K562 (cell line): Measurements from ENCODE around the gene POLE2. TPM values are rescaled to one million over a fixed set of nuclear protein-coding genes. Genes with fewer than 3 reads are reported as not detected.

Experiments
- AFF4 ChIP-seq: sonication (generic); formaldehyde crosslinking; IDR thresholded peaks from 2 replicates; pipeline ENCODE4 v1.8.0; 2023; ENCODE audit warnings: mild to moderate bottlenecking, missing genetic modification reagents
- CCNT2 ChIP-seq: IDR thresholded peaks from 2 replicates; pipeline ENCODE4 v1.6.1; 2011; ENCODE audit warnings: borderline replicate concordance, low read depth, mild to moderate bottlenecking, moderate library complexity, mixed read lengths, low read length; ENCODE audit not compliant: insufficient read length; ENCODE audit errors: extremely low read depth
- CXXC5 ChIP-seq: fragments of 250-450 bp; sonication (Bioruptor Pico); IDR thresholded peaks from 2 replicates; pipeline ENCODE4 v1.8.0; 2022; ENCODE audit warnings: inconsistent platforms, mild to moderate bottlenecking, moderate library complexity
- GABPA ChIP-seq: fragments of 200-800 bp; sonication (Bioruptor generic); conservative IDR thresholded peaks from 2 replicates; pipeline ENCODE4 v1.6.1; 2016; ENCODE audit warnings: low read depth, missing genetic modification characterization, missing compliant biosample characterization
- KDM5B ChIP-seq: fragments of 200-600 bp; sonication (generic); IDR thresholded peaks from 2 replicates; pipeline ENCODE4 v1.6.1; 2012; ENCODE audit warnings: low read depth, mild to moderate bottlenecking, moderate library complexity, low read length, control low read depth, inconsistent platforms; ENCODE audit not compliant: insufficient replicate concordance
- LCOR ChIP-seq: sonication (generic); formaldehyde crosslinking; IDR thresholded peaks from 2 replicates; pipeline ENCODE4 v1.8.0; 2022; ENCODE audit warnings: mild to moderate bottlenecking, missing genetic modification reagents
- NCOA1 ChIP-seq: fragments of 450-650 bp; IDR thresholded peaks from 2 replicates; pipeline ENCODE4 v1.6.1; 2016; ENCODE audit warnings: low read depth
- NFRKB ChIP-seq: fragments of 450-650 bp; IDR thresholded peaks from 2 replicates; pipeline ENCODE4 v1.6.1; 2016; ENCODE audit warnings: low read depth
- NFXL1 ChIP-seq: fragments of 450-650 bp; formaldehyde crosslinking; IDR thresholded peaks from 2 replicates; pipeline ENCODE4 v1.4.0; 2021; ENCODE audit warnings: mild to moderate bottlenecking
- PHB ChIP-seq: fragments of 250-450 bp; sonication (Bioruptor Pico); IDR thresholded peaks from 2 replicates; pipeline ENCODE4 v1.5.0; 2021
- POLR2A ChIP-seq: fragments of 450-650 bp; conservative IDR thresholded peaks from 2 replicates; pipeline ENCODE4 v1.6.1; 2016
- RBFOX2 ChIP-seq: fragments of 200-400 bp; formaldehyde crosslinking; IDR thresholded peaks from 2 replicates; pipeline ENCODE4 v1.6.1; 2017; ENCODE audit warnings: low read depth, mild to moderate bottlenecking, low read length, moderate library complexity
- TOE1 ChIP-seq, 2 experiments: fragments of 450-650 bp in 1 of 2; sonication (generic) in 1 of 2; formaldehyde crosslinking in 1 of 2; IDR thresholded peaks; 2 replicates each; pipeline versions ENCODE4 v1.7.1 to v1.8.0; 2016 to 2022; ENCODE audit warnings: borderline replicate concordance in 2 of 2, mild to moderate bottlenecking in 2 of 2, antibody characterized with exemption in 1 of 2, inconsistent platforms in 1 of 2, low read depth in 1 of 2, missing genetic modification reagents in 1 of 2, moderate library complexity in 1 of 2
- ZBTB7A ChIP-seq: IDR thresholded peaks from 2 replicates; pipeline ENCODE4 v1.6.1; 2011; ENCODE audit warnings: low read depth, mild to moderate bottlenecking, low read length, moderate library complexity, borderline replicate concordance; ENCODE audit not compliant: control insufficient read depth
- ZNF143 ChIP-seq: sonication (generic); formaldehyde crosslinking; IDR thresholded peaks from 2 replicates; pipeline ENCODE4 v1.9.0; 2022; ENCODE audit warnings: mild to moderate bottlenecking, missing genetic modification reagents
- ZNF324 ChIP-seq: fragments of 250-450 bp; sonication (Bioruptor Pico); IDR thresholded peaks from 2 replicates; pipeline ENCODE4 v1.4.0; 2020; ENCODE audit warnings: mild to moderate bottlenecking
- ZNF444 ChIP-seq: fragments of 250-450 bp; sonication (Bioruptor Pico); IDR thresholded peaks from 2 replicates; pipeline ENCODE4 v1.4.0; 2020; ENCODE audit warnings: mild to moderate bottlenecking, moderate library complexity
- polyA plus RNA-seq, 8 experiments: library from polyadenylated mRNA; depleted of rRNA in 4 of 8; stranded (reverse) in 5 of 8; unstranded in 3 of 8; fragments of >200 nt; fragmentation: Nextera tagmentation in 2 of 8; fragmentation: Illumina TruSeq in 1 of 8; extraction: Ambion mirVana in 2 of 8; extraction: Trizol in 1 of 8; gene quantifications; 2 replicates each; pipeline versions ENCODE4 v1.2.1 to v1.2.3, GENCODE V29; 2011 to 2014; ENCODE audit warnings: inconsistent platforms in 1 of 8, missing spikeins in 1 of 8
- total RNA-seq, 7 experiments: library from RNA; depleted of rRNA in 6 of 7; stranded (reverse); fragments of >200 nt in 6 of 7; fragmentation: Illumina TruSeq in 2 of 7; extraction: Trizol in 2 of 7; gene quantifications; 2 replicates each; pipeline versions ENCODE4 v1.2.1 to v1.2.3, GENCODE V29; 2011 to 2021; ENCODE audit warnings: low replicate concordance in 1 of 7
- TF ChIP-seq, protein P1 (sequence below): fragments of 450-650 bp; conservative IDR thresholded peaks from 2 replicates; pipeline ENCODE4 v1.6.1; 2016; ENCODE audit warnings: missing genetic modification characterization, low read depth, mild to moderate bottlenecking, missing compliant biosample characterization, moderate library complexity

Gene POLE2
- total and polyA plus RNA-seq, 9 of the 15 experiments (the other 6 are each of a cell fraction or from before 2014, with no cell fraction given) = 30.7 to 78.4 (median 55.4) TPM

GRCh38 chr14:49692811-49693734 is 5.1 kb upstream of the POLE2 start, which contains the start of gene KLHDC1 (continued):
- 0 out of 2 replicates have a peak, but pooled peaks have one; percentile 30 for TF ChIP-seq AFF4 (CRISPR knock-in tag)
- peak; percentile 82 for TF ChIP-seq CXXC5 (CRISPR knock-in tag)
- TF ChIP-seq ZNF324 (CRISPR knock-in tag) = no peak
- peak; percentile 77 for TF ChIP-seq POLR2A
- TF ChIP-seq, protein P1, sequence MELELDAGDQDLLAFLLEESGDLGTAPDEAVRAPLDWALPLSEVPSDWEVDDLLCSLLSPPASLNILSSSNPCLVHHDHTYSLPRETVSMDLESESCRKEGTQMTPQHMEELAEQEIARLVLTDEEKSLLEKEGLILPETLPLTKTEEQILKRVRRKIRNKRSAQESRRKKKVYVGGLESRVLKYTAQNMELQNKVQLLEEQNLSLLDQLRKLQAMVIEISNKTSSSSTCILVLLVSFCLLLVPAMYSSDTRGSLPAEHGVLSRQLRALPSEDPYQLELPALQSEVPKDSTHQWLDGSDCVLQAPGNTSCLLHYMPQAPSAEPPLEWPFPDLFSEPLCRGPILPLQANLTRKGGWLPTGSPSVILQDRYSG (tag) = no peak
- TF ChIP-seq NCOA1 = no peak
- no peak; the same call in 1 of the 2 replicates for TF ChIP-seq ZNF143 (CRISPR knock-in tag)
- TF ChIP-seq KDM5B = peak; percentile 73
- TF ChIP-seq CCNT2 = peak; percentile 27
- TF ChIP-seq NFRKB = 0 out of 2 replicates have a peak, but pooled peaks have one; percentile 48
- TF ChIP-seq ZNF444 (CRISPR knock-in tag) = no peak
- no peak for TF ChIP-seq NFXL1 (CRISPR knock-in tag)
- TF ChIP-seq ZBTB7A = peak; percentile 94
- peak; percentile 92 for TF ChIP-seq RBFOX2
- peak; percentile 25; the same call in 1 of the 2 replicates for TF ChIP-seq TOE1 (IDR thresholded peaks at IDR 0.05; ENCODE audit: borderline replicate concordance)
- no peak for TF ChIP-seq TOE1 (CRISPR knock-in tag; IDR thresholded peaks at IDR 0.05; ENCODE audit: borderline replicate concordance, low read depth)
- no peak for TF ChIP-seq PHB (CRISPR knock-in tag)
- 0 out of 2 replicates have a peak, but pooled peaks have one; percentile 23 for TF ChIP-seq GABPA
- TF ChIP-seq LCOR (CRISPR knock-in tag) = peak; percentile 74; the same call in 1 of the 2 replicates
